GM23338 (cell line): ENCODE measurements around the gene POLA2. TPM values are rescaled to one million over a fixed set of nuclear protein-coding genes. Genes with fewer than 3 reads are reported as not detected.

Experiments used
- ATAC-seq: fragments of 200-7000 bp; cut with Tn5 transposase; 3 replicates; pipeline ENCODE4 v1.9.1; 2020
- DNase-seq: peaks from one replicate; pipeline ENCODE4 v3.0.0-alpha.2; 2015; ENCODE audit warnings: low spot score
- H2AFZ ChIP-seq: fragments of 200-600 bp; sonication (generic); 2 replicates; pipeline ENCODE4 v1.8.0; 2016; ENCODE audit warnings: antibody characterized with exemption, mild to moderate bottlenecking, moderate library complexity
- H3F3A ChIP-seq: fragments of 200-600 bp; sonication (generic); replicated peaks from 2 replicates; pipeline ENCODE4 v1.8.0; 2017; ENCODE audit warnings: antibody characterized with exemption, mixed run types, low read depth
- H3K27ac ChIP-seq: fragments of 200-600 bp; sonication (generic); 2 replicates; pipeline ENCODE4 v1.6.1; 2016; ENCODE audit warnings: low read depth
- H3K27me3 ChIP-seq: fragments of 200-600 bp; sonication (generic); 2 replicates; pipeline ENCODE4 v1.8.0; 2016; ENCODE audit warnings: mild to moderate bottlenecking, mixed run types, moderate library complexity; ENCODE audit not compliant: insufficient read depth
- H3K36me3 ChIP-seq: fragments of 200-600 bp; sonication (generic); 2 replicates; pipeline ENCODE4 v1.8.0; 2016; ENCODE audit warnings: mild to moderate bottlenecking; ENCODE audit not compliant: insufficient read depth
- H3K4me1 ChIP-seq: fragments of 200-600 bp; sonication (generic); 2 replicates; pipeline ENCODE4 v1.8.0; 2016; ENCODE audit warnings: mild to moderate bottlenecking, moderate library complexity; ENCODE audit not compliant: insufficient read depth
- H3K4me2 ChIP-seq: fragments of 200-600 bp; sonication (generic); 2 replicates; pipeline ENCODE4 v1.7.1; 2017; ENCODE audit warnings: mixed run types
- H3K4me3 ChIP-seq: fragments of 200-600 bp; sonication (generic); 2 replicates; pipeline ENCODE4 v1.6.1; 2016; ENCODE audit warnings: mixed run types
- H3K79me2 ChIP-seq: fragments of 200-600 bp; sonication (generic); replicated peaks from 2 replicates; pipeline ENCODE4 v1.8.0; 2017; ENCODE audit warnings: mild to moderate bottlenecking; ENCODE audit not compliant: insufficient read depth
- H3K9me2 ChIP-seq: fragments of 200-600 bp; sonication (generic); 2 replicates; pipeline ENCODE4 v1.8.0; 2017; ENCODE audit not compliant: insufficient read depth
- H4K20me1 ChIP-seq: fragments of 200-600 bp; sonication (generic); replicated peaks from 2 replicates; pipeline ENCODE4 v1.8.0; 2017; ENCODE audit warnings: mild to moderate bottlenecking; ENCODE audit not compliant: insufficient read depth
- H3K27ac Mint-ChIP-seq: 2 replicates; pipeline ENCODE4 v1.8.0; 2020; ENCODE audit warnings: inconsistent platforms, mild to moderate bottlenecking, moderate library complexity, mixed read lengths
- H3K27me3 Mint-ChIP-seq: 3 replicates; pipeline ENCODE4 v1.8.0; 2022; ENCODE audit warnings: low read depth, mild to moderate bottlenecking, moderate library complexity, mixed read lengths, inconsistent platforms; ENCODE audit not compliant: insufficient read depth, poor library complexity
- H3K36me3 Mint-ChIP-seq: 3 replicates; pipeline ENCODE4 v1.8.0; 2021; ENCODE audit warnings: low read depth, mild to moderate bottlenecking, inconsistent platforms, moderate library complexity, mixed read lengths
- H3K4me1 Mint-ChIP-seq: 3 replicates; pipeline ENCODE4 v1.8.0; 2020; ENCODE audit warnings: mild to moderate bottlenecking, inconsistent platforms, mixed read lengths
- H3K4me3 Mint-ChIP-seq: 3 replicates; pipeline ENCODE4 v1.8.0; 2021; ENCODE audit warnings: moderate library complexity, mild to moderate bottlenecking, inconsistent platforms, mixed read lengths
- H3K9me3 Mint-ChIP-seq: 3 replicates; pipeline ENCODE4 v1.8.0; 2020; ENCODE audit warnings: moderate library complexity, mild to moderate bottlenecking, inconsistent platforms, mixed read lengths
- CREB1 ChIP-seq: fragments of 250-450 bp; sonication (Bioruptor Pico); IDR thresholded peaks from 2 replicates; pipeline ENCODE4 v1.5.0; 2020; ENCODE audit warnings: low read depth, mild to moderate bottlenecking, moderate library complexity
- CTCF ChIP-seq, 2 experiments: fragments of 200-600 bp in 1 of 2; sonication (generic) in 1 of 2; conservative IDR thresholded peaks; 2 replicates each; pipeline versions ENCODE4 v1.5.1 to v1.6.1; 2016 to 2017; ENCODE audit warnings: antibody characterized with exemption in 2 of 2, low read depth in 2 of 2, mild to moderate bottlenecking in 2 of 2, moderate library complexity in 1 of 2
- ETS1 ChIP-seq: IDR thresholded peaks from 2 replicates; pipeline ENCODE4 v1.6.1; 2016; ENCODE audit warnings: antibody characterized with exemption
- EZH2 ChIP-seq: fragments of 200-600 bp; sonication (generic); IDR thresholded peaks from one replicate; pipeline ENCODE4 v1.8.0; 2017; ENCODE audit warnings: antibody characterized with exemption, mild to moderate bottlenecking, low read depth; ENCODE audit not compliant: unreplicated experiment
- EZH2phosphoT487 ChIP-seq: fragments of 200-600 bp; sonication (generic); IDR thresholded peaks from one replicate; pipeline ENCODE4 v1.8.1; 2018; ENCODE audit warnings: antibody characterized with exemption; ENCODE audit not compliant: unreplicated experiment
- JUNB ChIP-seq: IDR thresholded peaks from one replicate; pipeline ENCODE4 v1.6.1; 2016; ENCODE audit warnings: antibody characterized with exemption; ENCODE audit not compliant: unreplicated experiment
- NANOG ChIP-seq: IDR thresholded peaks from 2 replicates; pipeline ENCODE4 v1.6.1; 2016; ENCODE audit warnings: antibody characterized with exemption, borderline replicate concordance
- POLR2AphosphoS5 ChIP-seq: IDR thresholded peaks from 2 replicates; pipeline ENCODE4 v1.6.1; 2016; ENCODE audit warnings: antibody characterized with exemption, low read depth
- REST ChIP-seq: IDR thresholded peaks from one replicate; pipeline ENCODE4 v1.6.1; 2018; ENCODE audit warnings: antibody characterized with exemption; ENCODE audit not compliant: unreplicated experiment
- STAT1 ChIP-seq: IDR thresholded peaks from one replicate; pipeline ENCODE4 v1.6.1; 2016; ENCODE audit warnings: antibody characterized with exemption; ENCODE audit not compliant: unreplicated experiment
- ZNF114 ChIP-seq: fragments of 250-450 bp; sonication (Bioruptor Pico); IDR thresholded peaks from 2 replicates; pipeline ENCODE4 v1.5.0; 2020; ENCODE audit warnings: mild to moderate bottlenecking, moderate library complexity
- ZNF331 ChIP-seq: fragments of 250-450 bp; sonication (Bioruptor Pico); IDR thresholded peaks from 2 replicates; pipeline ENCODE4 v1.5.0; 2020; ENCODE audit warnings: low read depth, mild to moderate bottlenecking, moderate library complexity
- ZNF462 ChIP-seq: fragments of 250-450 bp; sonication (Bioruptor Pico); IDR thresholded peaks from 2 replicates; pipeline ENCODE4 v1.5.0; 2020; ENCODE audit warnings: mild to moderate bottlenecking, moderate library complexity
- polyA plus RNA-seq: library from polyadenylated mRNA; unstranded; fragments of >200 nt; fragmentation: Nextera tagmentation; extraction: Ambion mirVana; gene quantifications from 2 replicates; pipeline ENCODE4 v1.2.1, GENCODE V29; 2016
- total RNA-seq: library from RNA; depleted of rRNA; stranded (reverse); fragments of >200 nt; shearing (Covaris generic); gene quantifications from 2 replicates; pipeline ENCODE4 v1.2.3, GENCODE V29; 2014

The POLA2 gene
- total and polyA plus RNA-seq, 2 experiments from 2014 or later = 22.5 to 30.4 TPM

- Mint-ChIP-seq H3K4me1 (peaks cover 9% of the 10 kb centered on the region; the same call in 2 of the 3 replicates), H3K36me3 (peaks cover 75% of the 10 kb centered on the region), H3K4me3 (no peak overlapping the region), H3K9me3 (no peaks in the 10 kb centered on the region), H3K27me3 (no peaks in the 10 kb centered on the region), H3K27ac (no peak overlapping the region)
- TF ChIP-seq STAT1 (no peak), CREB1 (CRISPR knock-in tag) (no peak), ETS1 (no peak), POLR2AphosphoS5 (no peak), ZNF462 (CRISPR knock-in tag) (no peak), NANOG (no peak), JUNB (no peak), ZNF331 (CRISPR knock-in tag) (no peak), ZNF114 (CRISPR knock-in tag) (no peak), EZH2phosphoT487 (no peak), EZH2 (no peak), REST (no peak), CTCF (conservative IDR thresholded peaks at IDR 0.05; ENCODE audit: low read depth in 2 of 2) (no peak)
- H4K20me1 ChIP-seq = peaks cover 7% of the 10 kb centered on the region; the same call in 1 of the 2 replicates
- H3K79me2 ChIP-seq = no peaks in the 10 kb centered on the region
- H3K9me2 ChIP-seq = no peaks in the 10 kb centered on the region
- no peak overlapping the region for H2AFZ ChIP-seq
- DNase-seq (no peak), ATAC-seq (no peak)
- H3K4me2 ChIP-seq = no peak overlapping the region
- H3F3A ChIP-seq = peaks cover 33% of the 10 kb centered on the region; the same call in 1 of the 2 replicates
- H3K27me3 ChIP-seq = no peaks in the 10 kb centered on the region
- H3K27ac ChIP-seq = no peak overlapping the region
- peaks cover 25% of the 10 kb centered on the region for H3K36me3 ChIP-seq
- H3K4me1 ChIP-seq = no peaks in the 10 kb centered on the region
- H3K4me3 ChIP-seq = no peak overlapping the region
Observed at GRCh38 chr11:65293909-65294381, 32.2 kb downstream of the POLA2 start.
